K562 (cell line): ENCODE measurements around the gene NACC1.

Experiments used
- CHD2 ChIP-seq: IDR thresholded peaks from 2 replicates; pipeline ENCODE4 v1.6.1; 2011; ENCODE audit warnings: low read depth, low read length
- FOXJ3 ChIP-seq: sonication (generic); formaldehyde crosslinking; IDR thresholded peaks from 2 replicates; pipeline ENCODE4 v1.4.0; 2020; ENCODE audit warnings: mild to moderate bottlenecking, missing genetic modification reagents
- RAD21 ChIP-seq, 2 experiments: fragments of 250-450 bp in 1 of 2; fragments of 450-650 bp in 1 of 2; sonication (Bioruptor Pico) in 1 of 2; formaldehyde crosslinking in 1 of 2; IDR thresholded peaks in 1 of 2; conservative IDR thresholded peaks in 1 of 2; 2 replicates each; pipeline versions ENCODE4 v1.4.0 to v1.8.0; 2020 to 2022; ENCODE audit warnings: mild to moderate bottlenecking in 2 of 2, moderate library complexity in 1 of 2
- RBM39 ChIP-seq: fragments of 200-400 bp; formaldehyde crosslinking; optimal IDR thresholded peaks from 2 replicates; pipeline ENCODE3; 2018; ENCODE audit warnings: low read depth, low read length
- TAF1 ChIP-seq: IDR thresholded peaks from 2 replicates; pipeline ENCODE4 v1.6.1; 2011; ENCODE audit warnings: mild to moderate bottlenecking, low read length, moderate library complexity; ENCODE audit not compliant: insufficient read depth, control insufficient read depth, severe bottlenecking; ENCODE audit errors: extremely low read depth
- ZBTB7A ChIP-seq: IDR thresholded peaks from 2 replicates; pipeline ENCODE4 v1.6.1; 2011; ENCODE audit warnings: low read depth, mild to moderate bottlenecking, low read length, moderate library complexity, borderline replicate concordance; ENCODE audit not compliant: control insufficient read depth
- TF ChIP-seq, protein P1 (sequence below), 3 experiments: IDR thresholded peaks in 2 of 3; conservative IDR thresholded peaks in 1 of 3; 2 replicates each; pipeline ENCODE4 v1.5.1; 2011 to 2012; ENCODE audit warnings: low read length in 3 of 3, mild to moderate bottlenecking in 3 of 3, control low read depth in 2 of 3, improper control_type of control experiment in 1 of 3, inconsistent platforms in 1 of 3, low read depth in 1 of 3, mixed read lengths in 1 of 3, moderate library complexity in 1 of 3; ENCODE audit not compliant: insufficient read depth in 2 of 3

- TF ChIP-seq RBM39 (no peak), FOXJ3 (CRISPR knock-in tag) (no peak), ZBTB7A (no peak), TAF1 (peak; percentile 7), CHD2 (no peak), RAD21 (CRISPR knock-in tag; conservative IDR thresholded peaks at IDR 0.05 in 1 of 2, IDR thresholded peaks at IDR 0.05 in 1 of 2) (no peak)
- TF ChIP-seq, protein P1, sequence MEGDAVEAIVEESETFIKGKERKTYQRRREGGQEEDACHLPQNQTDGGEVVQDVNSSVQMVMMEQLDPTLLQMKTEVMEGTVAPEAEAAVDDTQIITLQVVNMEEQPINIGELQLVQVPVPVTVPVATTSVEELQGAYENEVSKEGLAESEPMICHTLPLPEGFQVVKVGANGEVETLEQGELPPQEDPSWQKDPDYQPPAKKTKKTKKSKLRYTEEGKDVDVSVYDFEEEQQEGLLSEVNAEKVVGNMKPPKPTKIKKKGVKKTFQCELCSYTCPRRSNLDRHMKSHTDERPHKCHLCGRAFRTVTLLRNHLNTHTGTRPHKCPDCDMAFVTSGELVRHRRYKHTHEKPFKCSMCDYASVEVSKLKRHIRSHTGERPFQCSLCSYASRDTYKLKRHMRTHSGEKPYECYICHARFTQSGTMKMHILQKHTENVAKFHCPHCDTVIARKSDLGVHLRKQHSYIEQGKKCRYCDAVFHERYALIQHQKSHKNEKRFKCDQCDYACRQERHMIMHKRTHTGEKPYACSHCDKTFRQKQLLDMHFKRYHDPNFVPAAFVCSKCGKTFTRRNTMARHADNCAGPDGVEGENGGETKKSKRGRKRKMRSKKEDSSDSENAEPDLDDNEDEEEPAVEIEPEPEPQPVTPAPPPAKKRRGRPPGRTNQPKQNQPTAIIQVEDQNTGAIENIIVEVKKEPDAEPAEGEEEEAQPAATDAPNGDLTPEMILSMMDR (IDR thresholded peaks at IDR 0.05 in 2 of 3, conservative IDR thresholded peaks at IDR 0.05 in 1 of 3; ENCODE audit: insufficient read depth in 2 of 3, low read depth in 1 of 3, low read length in 3 of 3) = no peak
Observed at GRCh38 chr19:13117176-13117771, 790 bp upstream of the NACC1 start.
